ENCODE measurements around the gene HIKESHI.

GRCh38 chr11:86380295-86381059 lies 78.4 kb downstream of the HIKESHI start:
- TF ChIP-seq EZH2 (IDR thresholded peaks at IDR 0.05; ENCODE audit: borderline replicate concordance, low read depth, low read length, severe bottlenecking) (no peak), CTCF (IDR thresholded peaks at IDR 0.05; ENCODE audit: borderline replicate concordance, extremely low read depth, low read length, poor library complexity, severe bottlenecking) (no peak)

Measured in DND-41 (cell line).